NCI-H1048 (cell line): ENCODE measurements around the gene DTNBP1.

Experiments used
- DNase-seq: peaks from one replicate; lab custom pipeline; 2025; lab: John Stamatoyannopoulos, UW

Gene DTNBP1

DNA sequence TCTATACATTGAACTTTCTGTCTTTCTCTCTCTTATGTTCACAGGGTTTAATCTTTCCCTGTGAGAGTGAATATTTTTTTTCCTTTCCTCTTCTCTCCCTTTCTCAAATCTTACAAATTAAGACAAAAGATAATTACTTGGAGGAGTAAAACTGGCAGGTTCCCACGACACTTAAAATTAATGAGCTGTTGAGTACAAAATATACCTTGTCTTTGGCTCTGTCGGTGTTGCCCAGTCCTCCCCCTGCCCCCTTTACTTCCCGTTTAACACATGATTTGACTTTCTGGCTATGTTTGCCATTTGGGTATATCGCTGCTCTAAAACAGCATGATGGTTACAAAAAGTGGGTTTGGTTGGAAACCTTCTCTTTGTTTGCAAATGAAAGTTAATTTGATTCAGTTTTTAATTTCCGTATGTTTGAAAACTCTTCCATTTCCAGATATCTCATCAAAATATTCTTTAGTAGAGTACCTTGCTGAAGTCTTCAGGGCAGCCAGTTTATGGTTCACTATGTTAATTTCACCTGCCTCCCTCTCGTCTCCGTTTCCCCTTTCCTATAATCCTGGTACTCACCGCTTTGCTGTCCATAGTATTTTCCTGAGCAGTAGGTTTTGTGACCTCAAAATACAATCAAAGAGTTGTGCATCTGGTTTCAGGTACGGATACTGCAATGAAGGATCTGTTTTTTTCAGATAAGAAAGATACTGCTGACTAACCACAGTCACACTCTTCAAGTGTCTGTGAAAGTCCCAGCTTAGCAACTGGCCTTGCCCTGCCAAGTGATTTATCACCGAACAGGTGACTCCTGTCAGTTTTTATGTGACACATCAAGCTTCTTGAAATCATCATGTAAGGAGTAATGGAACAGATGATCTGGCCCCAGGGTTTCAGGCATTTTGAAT is 181.2 kb downstream of the DTNBP1 start:
- DNase-seq, result no peak

DNA sequence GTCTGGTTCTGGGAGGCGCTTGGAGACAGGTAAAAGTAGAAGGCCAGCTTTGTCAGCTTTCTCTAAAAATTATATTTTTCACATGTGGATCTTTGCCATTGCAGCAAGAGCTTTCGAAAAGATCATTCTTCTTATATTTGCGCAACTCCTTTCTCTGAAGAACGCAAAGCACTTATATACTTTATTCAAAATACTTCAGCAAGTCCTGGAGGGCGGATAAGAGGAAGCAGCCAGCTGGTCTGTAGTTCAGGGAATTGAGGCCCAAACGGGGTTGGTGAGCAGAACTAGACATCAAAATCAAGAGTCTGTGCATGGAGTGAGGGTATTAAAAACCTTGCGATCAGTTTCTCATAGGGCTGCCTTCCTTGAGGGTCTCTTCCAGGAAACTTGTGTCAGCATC is 182.3 kb downstream of the DTNBP1 start:
- no peak for DNase-seq

DNA sequence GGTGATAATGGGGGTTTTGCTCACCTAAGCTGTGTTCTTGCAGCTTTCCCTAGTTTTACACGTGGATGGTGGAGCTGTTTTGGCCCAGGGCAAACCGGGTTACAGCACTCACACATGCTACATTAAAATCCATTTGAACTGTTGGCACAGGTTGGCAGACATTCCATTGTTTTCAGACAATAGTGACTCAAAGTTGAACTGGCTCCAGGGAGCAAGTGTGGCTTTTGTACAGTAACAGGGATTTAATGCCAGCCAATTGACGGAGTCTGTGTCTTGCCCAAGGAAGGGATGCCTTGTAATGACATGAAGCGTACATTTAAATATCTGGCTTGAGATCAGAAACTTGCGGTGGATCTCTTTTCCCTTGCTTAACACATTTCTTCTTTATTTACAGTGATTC is 183.1 kb downstream of the DTNBP1 start:
- no peak for DNase-seq

DNA sequence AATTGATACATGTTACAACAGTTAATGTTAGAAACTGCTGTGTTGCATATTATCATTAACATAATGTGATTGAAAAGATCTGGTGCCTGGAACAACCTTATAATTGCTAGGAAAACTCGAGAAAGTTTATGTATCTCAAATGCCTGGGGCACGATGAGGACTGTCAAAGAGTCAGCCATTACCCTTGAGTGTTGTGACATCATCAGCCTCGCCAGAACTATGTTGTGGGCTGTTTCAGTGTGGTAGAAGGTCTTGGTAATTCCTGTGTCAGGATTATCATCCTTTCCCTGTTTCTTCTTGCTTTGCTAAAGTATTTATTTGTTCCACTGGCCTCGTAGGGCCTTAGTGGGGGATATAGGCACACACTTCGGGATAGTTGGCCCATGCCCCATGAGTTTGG is 185.1 kb downstream of the DTNBP1 start:
- no peak for DNase-seq

DNA sequence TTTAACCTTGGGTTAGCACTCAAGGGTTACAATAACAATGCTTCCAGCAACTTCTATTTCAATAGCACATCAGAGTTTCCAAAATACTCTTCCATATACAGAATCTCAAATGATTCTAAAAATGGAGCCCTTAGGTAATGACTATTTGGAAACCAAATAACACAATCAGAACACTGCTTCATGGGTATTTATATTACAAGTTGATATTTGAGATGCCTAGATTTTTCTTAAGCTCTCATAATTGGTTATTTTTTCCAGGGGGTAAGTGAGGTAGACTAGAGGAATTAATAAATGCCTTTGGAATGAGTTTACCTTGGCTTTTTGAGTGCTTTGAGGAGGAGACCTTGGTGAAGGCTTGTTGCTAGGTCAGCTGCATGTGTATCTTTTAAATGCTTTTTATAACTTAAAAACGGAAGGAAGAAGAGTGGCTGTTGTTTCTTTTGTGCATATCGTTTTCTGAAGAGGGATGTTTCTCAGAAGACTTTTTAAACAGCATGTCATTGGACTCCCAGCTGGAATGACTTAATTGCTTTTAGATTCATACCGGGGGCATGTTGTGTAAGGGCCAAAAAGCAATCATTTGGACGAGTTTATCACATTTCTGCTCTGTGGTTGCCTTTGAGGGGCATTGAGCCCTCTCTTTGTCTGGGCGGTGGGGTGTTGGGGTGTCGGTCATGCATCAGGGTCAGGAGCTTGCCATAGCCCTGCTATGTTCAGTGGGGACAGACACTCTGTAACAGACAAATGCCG is 186.0 kb downstream of the DTNBP1 start:
- no peak for DNase-seq

DNA sequence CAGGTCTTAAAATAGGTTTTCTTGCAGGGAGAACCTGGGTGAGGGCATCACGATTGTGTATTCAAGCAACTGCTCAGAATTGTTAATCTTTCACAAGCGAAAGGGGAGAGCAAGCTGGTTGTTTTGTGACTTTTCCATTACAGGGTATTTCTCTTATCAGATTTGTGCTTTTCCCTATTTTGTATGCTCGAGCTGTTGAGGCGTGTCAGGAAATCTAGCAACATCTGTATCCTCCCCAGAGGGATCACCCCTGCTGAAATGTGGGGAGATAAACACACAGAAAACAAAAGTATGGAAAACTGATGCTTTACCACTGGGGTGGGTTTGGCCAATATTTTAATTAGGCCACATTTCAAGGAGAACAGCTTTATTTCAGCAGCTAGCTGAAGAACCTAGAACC is 187.0 kb downstream of the DTNBP1 start:
- DNase-seq, result no peak

DNA sequence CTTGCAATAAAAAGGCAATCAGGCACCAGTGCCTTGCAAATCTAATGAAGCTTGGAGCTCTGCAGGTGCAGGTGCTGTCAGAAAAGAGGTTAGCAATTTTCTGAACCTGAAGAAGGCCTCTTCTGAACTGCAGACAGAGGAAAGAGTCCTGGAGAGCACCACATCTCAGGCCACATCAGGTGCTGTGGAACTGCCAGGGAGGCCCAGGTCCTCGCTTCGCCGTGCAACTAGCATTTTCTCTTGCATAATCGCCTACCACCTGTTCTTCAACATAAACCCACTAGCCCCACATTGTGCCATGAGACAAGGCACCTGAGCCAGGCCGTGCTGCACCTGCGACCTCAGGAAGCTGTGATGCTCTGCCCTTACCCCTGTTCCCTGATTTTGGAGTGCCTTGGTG is 187.6 kb downstream of the DTNBP1 start:
- DNase-seq, result no peak

DNA sequence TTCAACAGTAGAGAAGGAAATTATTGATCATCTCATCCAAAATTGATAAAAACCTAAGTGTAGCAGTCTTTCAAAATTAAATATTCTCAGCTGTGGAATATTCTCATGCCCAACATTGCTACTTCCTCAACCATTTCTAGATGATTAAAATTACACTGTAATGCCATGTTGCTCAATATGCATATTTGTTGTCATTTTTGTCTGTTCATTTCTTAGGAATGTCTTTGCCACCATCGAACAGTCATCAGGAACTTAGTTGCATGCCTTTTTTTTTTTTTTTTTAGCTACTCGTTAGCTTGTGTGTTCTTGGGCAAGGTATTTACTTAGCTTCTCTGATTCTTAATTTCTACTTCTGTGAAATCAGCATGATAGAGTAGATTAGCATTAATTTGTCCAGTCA is 188.6 kb downstream of the DTNBP1 start:
- no peak for DNase-seq

DNA sequence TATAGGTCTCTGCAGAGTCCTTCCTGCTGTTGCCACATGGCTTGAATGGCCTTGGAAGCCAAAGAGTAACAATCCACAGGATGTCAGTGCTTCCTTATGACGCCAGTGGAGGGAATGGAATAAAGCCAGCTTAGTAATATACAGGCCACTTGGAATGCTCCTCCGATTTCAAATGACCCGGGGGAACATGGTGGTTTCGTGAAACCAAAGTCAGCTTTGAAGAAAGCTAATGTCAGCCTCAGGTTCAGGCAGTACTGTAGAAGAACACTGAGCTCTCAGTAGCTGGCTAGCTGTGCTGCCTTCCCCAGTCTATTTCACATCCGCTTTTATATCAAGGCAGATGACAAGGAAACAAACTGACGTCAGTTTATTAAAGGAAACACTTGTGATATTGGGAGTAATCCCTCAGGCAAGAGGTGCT is 189.1 kb downstream of the DTNBP1 start:
- DNase-seq, result no peak

DNA sequence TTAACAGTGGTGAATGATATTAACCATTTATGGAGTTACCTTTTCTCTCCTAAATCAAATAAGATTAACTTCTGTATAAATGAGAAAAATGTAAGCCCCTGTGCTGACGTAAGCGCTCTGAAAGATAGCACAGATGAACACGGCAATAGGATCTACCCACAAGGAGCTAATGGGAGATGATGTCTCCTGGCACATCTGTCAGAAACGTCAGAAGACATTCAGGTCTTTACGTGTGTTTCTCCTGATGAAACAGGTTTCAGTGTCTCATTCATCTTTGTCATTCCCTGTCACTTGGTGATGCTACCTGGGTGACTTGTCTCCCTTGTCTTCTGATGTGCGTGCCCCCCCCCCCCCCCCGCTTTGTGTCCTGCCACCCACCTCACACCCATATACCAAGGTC is 189.7 kb downstream of the DTNBP1 start:
- DNase-seq, result no peak
